ENCODE measurements around the gene OXA1L. TPM values are rescaled to one million over a fixed set of nuclear protein-coding genes. Genes with fewer than 3 reads are reported as not detected.

OXA1L gene
- total and polyA plus RNA-seq, 2 of the 13 experiments (the other 11 are each of a cell fraction or from before 2014, with no cell fraction given) = 230 to 589 TPM

DNA sequence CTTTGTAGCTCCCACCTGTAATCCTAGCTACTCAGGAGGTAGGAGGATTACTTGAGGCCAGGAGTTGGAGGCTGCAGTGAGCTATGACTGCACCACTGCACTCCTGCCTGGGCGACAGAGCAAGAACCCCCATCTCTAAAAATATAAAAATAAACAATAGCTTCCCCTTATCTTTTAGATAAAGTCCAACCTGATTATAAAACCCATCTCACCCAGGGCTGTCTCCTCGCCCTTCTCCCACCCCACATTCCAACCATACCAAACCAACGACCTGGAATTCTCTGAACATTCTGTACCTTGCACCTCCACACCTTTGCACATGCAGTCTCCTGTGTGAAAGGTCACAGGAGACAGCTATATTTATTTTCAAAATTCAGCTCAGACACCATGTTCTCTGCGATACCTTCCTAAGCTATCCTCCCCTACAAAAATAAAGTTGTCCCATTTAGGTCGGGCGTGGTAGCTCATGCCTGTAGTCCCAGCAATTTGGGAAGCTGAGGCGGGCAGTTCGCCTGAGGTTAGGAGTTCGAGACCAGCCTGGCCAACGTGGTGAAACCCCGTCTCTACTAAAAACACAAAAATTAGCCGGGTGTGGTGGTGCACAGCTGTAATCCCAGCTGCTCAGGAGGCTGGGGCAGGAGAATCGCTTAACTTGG lies 41.1 kb downstream of the OXA1L start (continued):
- TF ChIP-seq ISL2 (CRISPR knock-in tag; IDR thresholded peaks at IDR 0.05) (no peak), PPARG (CRISPR knock-in tag; conservative IDR thresholded peaks at IDR 0.05) (peak; percentile 99), FOXJ3 (CRISPR knock-in tag; IDR thresholded peaks at IDR 0.05; ENCODE audit: borderline replicate concordance) (peak; percentile 11; the same call in 1 of the 2 replicates), ZNF33B (CRISPR knock-in tag; IDR thresholded peaks at IDR 0.05) (peak; percentile 83; the same call in 1 of the 2 replicates), ZNF546 (CRISPR knock-in tag; conservative IDR thresholded peaks at IDR 0.05) (no peak), HDAC1 (CRISPR knock-in tag; IDR thresholded peaks at IDR 0.05) (peak; percentile 65; the same call in 1 of the 2 replicates), AKAP8 (CRISPR knock-in tag; IDR thresholded peaks at IDR 0.05) (no peak), SAP130 (CRISPR knock-in tag; IDR thresholded peaks at IDR 0.05; ENCODE audit: low read depth) (peak; percentile 33; the same call in 1 of the 2 replicates), AGO2 (optimal IDR thresholded peaks at IDR 0.05; ENCODE audit: low read depth, low read length) (no peak), ZNF230 (CRISPR knock-in tag; IDR thresholded peaks at IDR 0.05) (no peak), NR2F2 (IDR thresholded peaks at IDR 0.05; ENCODE audit: borderline replicate concordance, low read depth) (peak; percentile 73; the same call in 1 of the 2 replicates), MAZ (IDR thresholded peaks at IDR 0.05; ENCODE audit: borderline replicate concordance, low read depth, low read length) (peak; percentile 48; the same call in 1 of the 2 replicates), MAZ (CRISPR knock-in tag; IDR thresholded peaks at IDR 0.05; ENCODE audit: low read depth) (no peak), RXRA (CRISPR knock-in tag; IDR thresholded peaks at IDR 0.05) (peak; percentile 84), ZNF263 (CRISPR knock-in tag; IDR thresholded peaks at IDR 0.05) (no peak), MYC (CRISPR knock-in tag; IDR thresholded peaks at IDR 0.05; ENCODE audit: borderline replicate concordance) (no peak), SRF (IDR thresholded peaks at IDR 0.05; ENCODE audit: low read depth, low read length) (no peak), ZBTB7B (CRISPR knock-in tag; IDR thresholded peaks at IDR 0.05) (peak; percentile 56; the same call in 1 of the 2 replicates), SNAPC2 (CRISPR knock-in tag; IDR thresholded peaks at IDR 0.05) (no peak), ARNTL (CRISPR knock-in tag; IDR thresholded peaks at IDR 0.05) (peak; percentile 37; the same call in 1 of the 2 replicates), ZSCAN29 (CRISPR knock-in tag; conservative IDR thresholded peaks at IDR 0.05) (no peak), POLR2G (IDR thresholded peaks at IDR 0.05; ENCODE audit: low read depth, low read length) (no peak), ZNF747 (CRISPR knock-in tag; IDR thresholded peaks at IDR 0.05; ENCODE audit: borderline replicate concordance) (peak; percentile 66; the same call in 1 of the 2 replicates), XBP1 (CRISPR knock-in tag; IDR thresholded peaks at IDR 0.05) (no peak), SALL1 (CRISPR knock-in tag; IDR thresholded peaks at IDR 0.05) (peak; percentile 93)
- TF ChIP-seq, protein P1, sequence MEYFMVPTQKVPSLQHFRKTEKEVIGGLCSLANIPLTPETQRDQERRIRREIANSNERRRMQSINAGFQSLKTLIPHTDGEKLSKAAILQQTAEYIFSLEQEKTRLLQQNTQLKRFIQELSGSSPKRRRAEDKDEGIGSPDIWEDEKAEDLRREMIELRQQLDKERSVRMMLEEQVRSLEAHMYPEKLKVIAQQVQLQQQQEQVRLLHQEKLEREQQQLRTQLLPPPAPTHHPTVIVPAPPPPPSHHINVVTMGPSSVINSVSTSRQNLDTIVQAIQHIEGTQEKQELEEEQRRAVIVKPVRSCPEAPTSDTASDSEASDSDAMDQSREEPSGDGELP (IDR thresholded peaks at IDR 0.05; ENCODE audit: borderline replicate concordance, low read depth) = 0 out of 2 replicates have a peak, but pooled peaks have one; percentile 5
- TF ChIP-seq, protein P2, sequence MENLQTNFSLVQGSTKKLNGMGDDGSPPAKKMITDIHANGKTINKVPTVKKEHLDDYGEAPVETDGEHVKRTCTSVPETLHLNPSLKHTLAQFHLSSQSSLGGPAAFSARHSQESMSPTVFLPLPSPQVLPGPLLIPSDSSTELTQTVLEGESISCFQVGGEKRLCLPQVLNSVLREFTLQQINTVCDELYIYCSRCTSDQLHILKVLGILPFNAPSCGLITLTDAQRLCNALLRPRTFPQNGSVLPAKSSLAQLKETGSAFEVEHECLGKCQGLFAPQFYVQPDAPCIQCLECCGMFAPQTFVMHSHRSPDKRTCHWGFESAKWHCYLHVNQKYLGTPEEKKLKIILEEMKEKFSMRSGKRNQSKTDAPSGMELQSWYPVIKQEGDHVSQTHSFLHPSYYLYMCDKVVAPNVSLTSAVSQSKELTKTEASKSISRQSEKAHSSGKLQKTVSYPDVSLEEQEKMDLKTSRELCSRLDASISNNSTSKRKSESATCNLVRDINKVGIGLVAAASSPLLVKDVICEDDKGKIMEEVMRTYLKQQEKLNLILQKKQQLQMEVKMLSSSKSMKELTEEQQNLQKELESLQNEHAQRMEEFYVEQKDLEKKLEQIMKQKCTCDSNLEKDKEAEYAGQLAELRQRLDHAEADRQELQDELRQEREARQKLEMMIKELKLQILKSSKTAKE (CRISPR knock-in tag; IDR thresholded peaks at IDR 0.05; ENCODE audit: borderline replicate concordance) = peak; percentile 57; the same call in 1 of the 2 replicates
- TF ChIP-seq, protein P3, sequence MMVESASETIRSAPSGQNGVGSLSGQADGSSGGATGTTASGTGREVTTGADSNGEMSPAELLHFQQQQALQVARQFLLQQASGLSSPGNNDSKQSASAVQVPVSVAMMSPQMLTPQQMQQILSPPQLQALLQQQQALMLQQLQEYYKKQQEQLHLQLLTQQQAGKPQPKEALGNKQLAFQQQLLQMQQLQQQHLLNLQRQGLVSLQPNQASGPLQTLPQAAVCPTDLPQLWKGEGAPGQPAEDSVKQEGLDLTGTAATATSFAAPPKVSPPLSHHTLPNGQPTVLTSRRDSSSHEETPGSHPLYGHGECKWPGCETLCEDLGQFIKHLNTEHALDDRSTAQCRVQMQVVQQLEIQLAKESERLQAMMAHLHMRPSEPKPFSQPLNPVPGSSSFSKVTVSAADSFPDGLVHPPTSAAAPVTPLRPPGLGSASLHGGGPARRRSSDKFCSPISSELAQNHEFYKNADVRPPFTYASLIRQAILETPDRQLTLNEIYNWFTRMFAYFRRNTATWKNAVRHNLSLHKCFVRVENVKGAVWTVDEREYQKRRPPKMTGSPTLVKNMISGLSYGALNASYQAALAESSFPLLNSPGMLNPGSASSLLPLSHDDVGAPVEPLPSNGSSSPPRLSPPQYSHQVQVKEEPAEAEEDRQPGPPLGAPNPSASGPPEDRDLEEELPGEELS (CRISPR knock-in tag; IDR thresholded peaks at IDR 0.05) = peak; percentile 44; the same call in 1 of the 2 replicates

Measured in HepG2 (cell line).